ENCODE measurements around the gene CSNK1D. TPM values are rescaled to one million over a fixed set of nuclear protein-coding genes. Genes with fewer than 3 reads are reported as not detected.
A peak's percentile ranks its signal among the peaks of the same experiment; 100 is the strongest.

CSNK1D gene
- total RNA-seq, 4 donors from 2014 or later: 52.3 to 142 (median 58.8) TPM

- Histone ChIP-seq H3K27me3 (peaks cover 26% of the 10 kb centered on the region), H3K4me3 (peak overlapping the region; percentile 61), H3K36me3 (no peaks in the 10 kb centered on the region), H3K27ac (peak overlapping the region; percentile 80), H3K4me1 (peaks cover 47% of the 10 kb centered on the region), H3K9me3 (no peaks in the 10 kb centered on the region)
- WGBS: 82% methylated on average over 5 of the region's 18 CpGs
- DNase-seq (ENCODE audit: low spot score in 2 of 2): no peak
- no peak for TF ChIP-seq POLR2A (IDR thresholded peaks at IDR 0.05)
- no peak for TF ChIP-seq EP300 (IDR thresholded peaks at IDR 0.05)
- no peak for TF ChIP-seq POLR2AphosphoS5 (IDR thresholded peaks at IDR 0.05)
- TF ChIP-seq CTCF (IDR thresholded peaks at IDR 0.05): no peak
These were observed 45.7 kb downstream of the CSNK1D start for GRCh38 chr17:82227629-82228277.

GRCh38 chr17:82226809-82227628, 46.5 kb downstream of the CSNK1D start:
- Histone ChIP-seq H3K4me3 (no peak overlapping the region), H3K4me1 (peaks cover 40% of the 10 kb centered on the region)
- WGBS: 95% methylated on average over 8 of the region's 16 CpGs

GRCh38 chr17:82226146-82226808, 47.2 kb downstream of the CSNK1D start:
- WGBS: 88% methylated on average over 4 of the region's 15 CpGs
- Histone ChIP-seq H3K4me1 (peaks cover 32% of the 10 kb centered on the region), H3K9me3 (no peaks in the 10 kb centered on the region), H3K27ac (no peak overlapping the region), H3K4me3 (no peak overlapping the region), H3K36me3 (no peaks in the 10 kb centered on the region), H3K27me3 (peaks cover 26% of the 10 kb centered on the region)
- TF ChIP-seq CTCF (IDR thresholded peaks at IDR 0.05): no peak
- no peak for DNase-seq (ENCODE audit: low spot score in 2 of 2)

More at GRCh38 chr17:82226809-82227628, 46.5 kb downstream of the CSNK1D start:
- Histone ChIP-seq H3K9me3 (no peaks in the 10 kb centered on the region), H3K36me3 (no peaks in the 10 kb centered on the region), H3K27ac (no peak overlapping the region), H3K27me3 (peaks cover 26% of the 10 kb centered on the region)
- no peak for DNase-seq (ENCODE audit: low spot score in 2 of 2)
- TF ChIP-seq POLR2AphosphoS5 (IDR thresholded peaks at IDR 0.05) (no peak), EP300 (IDR thresholded peaks at IDR 0.05) (no peak), POLR2A (IDR thresholded peaks at IDR 0.05) (no peak), CTCF (IDR thresholded peaks at IDR 0.05) (no peak)

GRCh38 chr17:82225368-82226029, 48.0 kb downstream of the CSNK1D start:
- no peak overlapping the region for H3K27ac ChIP-seq
- H3K27me3 ChIP-seq: peaks cover 24% of the 10 kb centered on the region
- no peaks in the 10 kb centered on the region for H3K9me3 ChIP-seq
- peak in 1 of 2 donors; percentile 60 for DNase-seq (ENCODE audit: low spot score in 2 of 2)
- no peaks in the 10 kb centered on the region for H3K36me3 ChIP-seq
- no peak overlapping the region for H3K4me3 ChIP-seq
- peaks cover 25% of the 10 kb centered on the region for H3K4me1 ChIP-seq
- 92% methylated on average over 13 of the region's 24 CpGs for WGBS
- TF ChIP-seq POLR2A (IDR thresholded peaks at IDR 0.05): no peak
- TF ChIP-seq EP300 (IDR thresholded peaks at IDR 0.05): no peak
- TF ChIP-seq POLR2AphosphoS5 (IDR thresholded peaks at IDR 0.05): no peak
- TF ChIP-seq CTCF (IDR thresholded peaks at IDR 0.05): no peak

Data from suprapubic skin (tissue), 4 donors.